D721Med (cell line): ENCODE measurements around the gene GPHN.

ENCODE experiments used
- DNase-seq: peaks from one replicate; pipeline ENCODE4 v3.0.0; 2011; ENCODE audit warnings: low spot score; ENCODE audit not compliant: insufficient read length
- FAIRE-seq: peaks from 2 replicates; lab custom pipeline; 2011; peaks lifted over from hg19 to GRCh38; lab: Jason Lieb, UNC
- TF ChIP-seq, protein P1 (sequence below): IDR thresholded peaks from 2 replicates; pipeline ENCODE4 v1.5.1; 2012; ENCODE audit warnings: mild to moderate bottlenecking, control low read depth; ENCODE audit not compliant: insufficient read depth; ENCODE audit errors: missing control alignments

Gene GPHN

DNA sequence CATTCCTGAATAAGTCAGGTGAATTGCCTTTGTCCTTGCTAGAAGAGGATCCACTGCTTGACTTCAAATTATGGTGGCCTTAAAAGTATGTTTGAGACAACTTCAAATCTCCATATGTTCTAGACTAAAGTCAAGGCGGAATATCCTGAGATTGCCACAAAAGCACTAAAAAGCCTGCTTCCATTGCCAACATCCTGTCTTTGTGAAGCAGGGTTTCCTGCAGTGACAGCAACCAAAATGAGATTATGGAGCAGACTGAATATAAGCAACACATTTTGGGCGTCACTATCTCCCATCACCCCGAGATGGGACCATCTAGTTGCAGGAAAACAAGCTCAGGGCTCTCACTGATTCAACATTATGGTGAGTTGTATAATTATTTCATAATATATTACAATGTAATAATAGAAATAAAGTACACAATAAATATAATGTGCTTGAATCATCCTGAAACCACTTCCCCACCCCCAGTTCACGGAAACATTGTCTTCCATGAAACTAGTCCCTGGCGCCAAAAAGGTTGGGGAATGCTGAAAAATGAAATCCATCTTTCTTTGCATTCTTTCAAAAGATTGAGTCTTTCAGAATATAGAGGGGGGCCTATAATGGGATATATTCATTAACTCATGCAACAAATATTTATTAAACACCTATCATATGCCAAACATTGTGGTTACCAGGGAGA lies 143.7 kb downstream of the GPHN start:
- TF ChIP-seq, protein P1, sequence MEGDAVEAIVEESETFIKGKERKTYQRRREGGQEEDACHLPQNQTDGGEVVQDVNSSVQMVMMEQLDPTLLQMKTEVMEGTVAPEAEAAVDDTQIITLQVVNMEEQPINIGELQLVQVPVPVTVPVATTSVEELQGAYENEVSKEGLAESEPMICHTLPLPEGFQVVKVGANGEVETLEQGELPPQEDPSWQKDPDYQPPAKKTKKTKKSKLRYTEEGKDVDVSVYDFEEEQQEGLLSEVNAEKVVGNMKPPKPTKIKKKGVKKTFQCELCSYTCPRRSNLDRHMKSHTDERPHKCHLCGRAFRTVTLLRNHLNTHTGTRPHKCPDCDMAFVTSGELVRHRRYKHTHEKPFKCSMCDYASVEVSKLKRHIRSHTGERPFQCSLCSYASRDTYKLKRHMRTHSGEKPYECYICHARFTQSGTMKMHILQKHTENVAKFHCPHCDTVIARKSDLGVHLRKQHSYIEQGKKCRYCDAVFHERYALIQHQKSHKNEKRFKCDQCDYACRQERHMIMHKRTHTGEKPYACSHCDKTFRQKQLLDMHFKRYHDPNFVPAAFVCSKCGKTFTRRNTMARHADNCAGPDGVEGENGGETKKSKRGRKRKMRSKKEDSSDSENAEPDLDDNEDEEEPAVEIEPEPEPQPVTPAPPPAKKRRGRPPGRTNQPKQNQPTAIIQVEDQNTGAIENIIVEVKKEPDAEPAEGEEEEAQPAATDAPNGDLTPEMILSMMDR, result no peak
- no peak for DNase-seq
- no peak for FAIRE-seq

DNA sequence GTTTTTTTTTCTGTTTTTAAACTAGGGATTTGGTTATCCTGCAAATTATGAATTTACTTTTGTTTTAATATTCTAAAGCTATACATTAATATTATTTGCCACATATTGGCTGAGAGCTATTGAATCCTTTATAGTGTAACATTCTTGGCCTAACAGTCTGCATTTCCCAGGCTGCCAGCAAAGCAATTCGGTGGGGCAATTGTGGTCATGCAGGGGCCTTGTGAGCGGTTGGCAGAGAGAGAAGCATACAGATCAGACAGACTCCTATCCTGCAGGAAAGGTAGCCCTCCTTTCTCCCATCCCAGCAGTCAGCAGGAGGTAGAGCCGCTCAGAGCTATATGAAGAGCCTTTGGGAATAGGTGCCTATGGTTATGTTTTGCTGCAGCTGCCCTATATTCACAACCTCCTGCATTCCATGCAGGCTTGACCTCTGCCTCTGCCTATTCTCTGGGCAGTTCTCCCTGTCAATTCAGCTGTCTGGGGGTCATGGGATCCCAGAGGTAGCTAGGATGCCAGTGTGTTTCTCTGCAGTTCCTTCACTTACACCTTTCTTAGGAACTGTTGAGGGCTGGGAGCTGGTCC lies 144.7 kb downstream of the GPHN start:
- no peak for DNase-seq
- TF ChIP-seq, protein P1, result no peak
- FAIRE-seq, result no peak

DNA sequence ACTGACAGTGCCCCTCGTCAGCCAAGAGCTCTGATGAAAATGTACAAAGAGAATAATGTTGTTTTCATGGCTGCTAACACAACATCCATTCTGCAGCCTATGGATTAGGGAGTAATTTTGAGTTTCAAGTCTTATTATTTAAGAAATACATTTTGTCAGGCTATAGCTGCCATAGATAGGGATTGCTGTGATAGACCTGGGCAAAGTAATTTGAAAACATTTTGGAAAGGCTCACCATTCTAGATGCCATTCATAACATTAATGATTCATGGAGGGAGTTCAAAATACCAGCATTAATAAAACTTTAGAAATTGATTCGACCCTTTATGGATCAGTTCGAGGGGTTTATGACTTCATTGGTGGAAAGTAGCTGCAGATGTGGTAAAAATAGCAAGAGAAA lies 149.8 kb downstream of the GPHN start:
- DNase-seq (no peak), FAIRE-seq (no peak)
- TF ChIP-seq, protein P1, result no peak

DNA sequence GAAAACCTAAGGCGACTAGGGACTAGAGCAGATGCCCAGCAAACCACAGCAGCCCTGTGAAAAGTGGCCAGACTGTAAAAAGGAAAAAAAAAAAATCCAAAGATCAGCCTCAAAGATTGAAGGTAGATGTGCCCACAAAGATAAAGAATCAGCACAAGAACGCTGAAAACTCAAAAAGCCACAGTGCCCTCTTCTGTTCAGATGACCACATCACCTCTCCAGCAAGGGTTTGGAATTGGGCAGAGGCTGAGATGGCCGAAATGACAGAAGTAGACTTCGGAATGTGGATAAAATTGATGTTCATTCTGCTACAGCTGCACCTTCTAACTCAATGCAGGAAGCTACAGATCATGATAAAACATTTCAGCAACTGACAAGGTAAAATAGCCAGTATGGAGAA lies 154.4 kb downstream of the GPHN start:
- no peak for DNase-seq
- no peak for FAIRE-seq
- TF ChIP-seq, protein P1, result no peak

DNA sequence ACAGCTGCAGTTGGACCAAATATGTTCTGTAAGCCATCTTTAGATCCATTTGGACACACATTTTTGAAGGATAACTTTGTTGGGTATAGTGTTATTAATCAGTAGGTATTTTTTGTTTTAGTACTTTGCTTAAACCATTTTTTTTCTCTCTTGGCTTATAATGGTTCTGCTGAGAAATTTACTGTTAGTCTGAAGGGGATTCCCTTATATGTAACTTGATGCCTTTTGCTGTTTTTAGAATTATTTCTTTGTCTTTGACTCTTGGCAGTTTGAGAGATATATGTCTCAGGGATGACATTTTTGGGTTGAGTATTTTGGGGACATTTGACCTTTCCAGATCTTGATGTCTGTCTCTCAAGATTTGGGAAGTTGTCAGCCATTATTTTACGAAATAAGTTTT lies 169.8 kb downstream of the GPHN start:
- TF ChIP-seq, protein P1, result no peak
- DNase-seq, result no peak
- FAIRE-seq, result peak; percentile 51

DNA sequence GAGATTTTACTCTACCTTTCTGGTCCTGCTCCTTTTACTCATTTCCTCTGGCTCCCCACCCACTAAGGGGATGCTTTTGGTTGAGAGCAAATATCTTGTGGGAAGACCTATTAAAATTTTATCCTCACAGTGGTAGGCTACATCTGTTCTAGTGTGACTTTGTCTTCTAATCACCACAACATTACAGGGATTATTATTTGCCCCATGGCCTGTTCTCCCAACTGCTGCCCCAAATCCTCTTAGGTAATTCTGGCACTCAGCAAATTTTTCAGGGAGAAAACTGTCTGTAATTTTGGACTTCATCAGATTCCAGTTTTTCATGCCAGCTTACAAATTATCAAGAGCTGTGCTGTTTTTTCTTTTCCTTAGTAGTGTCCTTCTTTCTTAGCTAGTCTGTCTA lies 172.3 kb downstream of the GPHN start:
- FAIRE-seq (peak; percentile 91), DNase-seq (no peak)
- TF ChIP-seq, protein P1, result no peak

DNA sequence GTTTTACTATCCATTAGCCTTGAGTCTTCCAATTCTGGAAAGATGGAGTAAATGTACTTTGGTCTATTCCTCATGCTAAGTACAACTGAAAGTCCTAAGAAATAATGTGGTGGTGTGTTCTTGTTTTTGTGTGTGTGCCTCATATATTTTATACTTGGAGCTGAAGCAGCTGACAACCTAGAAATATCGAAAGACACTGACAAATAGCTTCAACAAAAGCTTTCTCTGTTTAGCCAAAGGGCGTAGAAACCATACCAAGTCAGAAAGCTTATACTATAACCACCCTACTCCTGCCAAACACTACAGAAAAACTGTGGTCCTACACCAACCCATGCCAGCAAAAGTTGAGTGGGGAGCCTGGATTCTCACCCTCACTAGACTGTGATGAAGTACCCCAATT lies 188.4 kb downstream of the GPHN start:
- FAIRE-seq (no peak), DNase-seq (no peak)
- TF ChIP-seq, protein P1, result no peak
